Epithelial cell of esophagus (primary cell): ENCODE data around the gene PTGES3L.
"Not testable (repeated sequence)": the region's sequence is repeated elsewhere in the genome, so short reads cannot be mapped to it uniquely, and the experiment has no call there.

Experiments used
- DNase-seq: peaks from one replicate; pipeline ENCODE4 v3.0.0; 2010; ENCODE audit warnings: low read depth
- H3K4me3 ChIP-seq: 2 replicates; pipeline ENCODE4 v1.5.1; 2011; ENCODE audit warnings: mild to moderate bottlenecking, low read length, control low read depth
- TF ChIP-seq, protein P1 (sequence below): IDR thresholded peaks from 2 replicates; pipeline ENCODE4 v1.5.1; 2011; ENCODE audit warnings: low read depth, mild to moderate bottlenecking, low read length, control low read depth, inconsistent platforms; ENCODE audit not compliant: insufficient read depth; ENCODE audit errors: missing control alignments

Gene PTGES3L

DNA sequence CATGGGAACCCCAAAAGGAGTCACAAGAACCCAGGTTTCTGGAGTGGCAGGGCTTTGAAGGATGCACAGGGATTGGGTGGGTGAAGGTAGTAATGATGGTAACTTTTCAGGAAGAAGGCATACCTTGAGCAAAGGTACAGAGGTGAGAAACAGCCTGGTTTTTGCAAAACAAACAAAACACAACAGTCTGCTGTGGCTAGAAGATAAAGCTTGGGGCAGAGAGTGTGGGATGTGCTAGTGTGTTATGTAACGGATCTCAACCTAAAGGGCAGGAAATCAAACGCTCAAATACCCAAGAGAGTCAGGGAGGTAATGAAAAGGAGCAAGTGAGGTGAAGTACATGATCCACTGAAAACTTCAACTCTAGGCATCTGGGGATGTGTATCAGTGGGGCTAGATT is 4.6 kb downstream of the PTGES3L start:
- H3K4me3 ChIP-seq = no peak overlapping the region
- TF ChIP-seq, protein P1, sequence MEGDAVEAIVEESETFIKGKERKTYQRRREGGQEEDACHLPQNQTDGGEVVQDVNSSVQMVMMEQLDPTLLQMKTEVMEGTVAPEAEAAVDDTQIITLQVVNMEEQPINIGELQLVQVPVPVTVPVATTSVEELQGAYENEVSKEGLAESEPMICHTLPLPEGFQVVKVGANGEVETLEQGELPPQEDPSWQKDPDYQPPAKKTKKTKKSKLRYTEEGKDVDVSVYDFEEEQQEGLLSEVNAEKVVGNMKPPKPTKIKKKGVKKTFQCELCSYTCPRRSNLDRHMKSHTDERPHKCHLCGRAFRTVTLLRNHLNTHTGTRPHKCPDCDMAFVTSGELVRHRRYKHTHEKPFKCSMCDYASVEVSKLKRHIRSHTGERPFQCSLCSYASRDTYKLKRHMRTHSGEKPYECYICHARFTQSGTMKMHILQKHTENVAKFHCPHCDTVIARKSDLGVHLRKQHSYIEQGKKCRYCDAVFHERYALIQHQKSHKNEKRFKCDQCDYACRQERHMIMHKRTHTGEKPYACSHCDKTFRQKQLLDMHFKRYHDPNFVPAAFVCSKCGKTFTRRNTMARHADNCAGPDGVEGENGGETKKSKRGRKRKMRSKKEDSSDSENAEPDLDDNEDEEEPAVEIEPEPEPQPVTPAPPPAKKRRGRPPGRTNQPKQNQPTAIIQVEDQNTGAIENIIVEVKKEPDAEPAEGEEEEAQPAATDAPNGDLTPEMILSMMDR = no peak
- no peak for DNase-seq

DNA sequence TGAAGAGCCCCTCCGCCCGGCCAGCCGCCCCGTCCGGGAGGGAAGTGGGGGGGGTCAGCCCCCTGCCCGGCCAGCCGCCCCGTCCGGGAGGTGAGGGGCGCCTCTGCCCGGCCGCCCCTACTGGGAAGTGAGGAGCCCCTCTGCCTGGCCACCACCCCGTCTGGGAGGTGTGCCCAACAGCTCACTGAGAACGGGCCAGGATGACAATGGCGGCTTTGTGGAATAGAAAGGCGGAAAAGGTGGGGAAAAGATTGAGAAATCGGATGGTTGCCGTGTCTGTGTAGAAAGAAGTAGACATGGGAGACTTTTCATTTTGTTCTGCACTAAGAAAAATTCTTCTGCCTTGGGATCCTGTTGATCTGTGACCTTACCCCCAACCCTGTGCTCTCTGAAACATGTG is 6.6 kb downstream of the PTGES3L start:
- H3K4me3 ChIP-seq = not testable (repeated sequence)

DNA sequence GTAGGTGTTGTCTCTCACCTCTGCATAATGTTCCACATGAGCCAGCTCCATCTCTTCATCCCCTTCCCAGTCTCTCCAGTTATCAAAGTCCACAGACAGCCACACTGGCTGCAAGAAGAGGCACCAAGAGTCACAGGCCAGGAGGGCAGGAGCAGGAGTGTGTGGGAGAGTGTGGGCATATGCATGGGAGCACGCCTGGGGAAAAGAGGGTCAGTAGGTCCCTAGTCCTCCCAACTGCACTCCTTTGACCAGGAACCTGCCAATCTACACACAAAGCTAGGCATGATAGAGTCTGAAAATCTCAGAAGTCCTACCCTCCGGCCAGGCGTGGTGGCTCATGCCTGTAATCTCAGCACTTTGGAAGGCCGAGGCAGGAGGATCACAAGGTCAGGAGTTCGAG is 8.3 kb downstream of the PTGES3L start:
- TF ChIP-seq, protein P1 = no peak
- H3K4me3 ChIP-seq = no peak overlapping the region
- DNase-seq = no peak

More for the DNA sequence above, 6.6 kb downstream of the PTGES3L start:
- DNase-seq = not testable (repeated sequence)

DNA sequence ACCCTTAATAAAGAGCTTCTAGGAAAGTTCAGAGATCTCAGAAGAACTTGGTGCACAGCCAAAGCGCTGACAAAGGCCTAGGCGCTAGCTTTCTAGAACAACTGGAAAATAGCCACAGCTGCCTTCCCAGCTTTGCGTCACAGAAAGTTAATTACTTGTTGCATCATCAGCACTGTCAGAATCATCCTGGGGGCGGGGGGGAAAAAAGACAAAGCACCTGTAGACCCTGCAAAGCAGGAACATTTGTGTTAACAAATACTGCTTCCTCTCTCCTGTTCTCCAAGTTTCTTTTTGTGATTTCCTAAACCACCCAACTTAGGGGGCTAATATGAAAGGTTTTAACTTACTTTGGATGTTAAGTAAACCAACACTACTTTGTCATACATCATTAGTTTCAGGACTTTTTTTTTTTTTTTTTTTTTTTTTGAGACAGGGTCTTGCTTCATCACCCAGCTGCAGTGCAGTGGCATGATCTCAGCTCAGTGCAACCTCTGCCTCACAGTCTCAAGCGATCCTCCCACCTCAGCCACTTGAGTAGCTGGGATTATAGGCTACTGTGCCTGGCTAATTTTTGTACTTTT is 10.8 kb downstream of the PTGES3L start:
- no peak overlapping the region for H3K4me3 ChIP-seq
- DNase-seq = no peak
- TF ChIP-seq, protein P1 = no peak

DNA sequence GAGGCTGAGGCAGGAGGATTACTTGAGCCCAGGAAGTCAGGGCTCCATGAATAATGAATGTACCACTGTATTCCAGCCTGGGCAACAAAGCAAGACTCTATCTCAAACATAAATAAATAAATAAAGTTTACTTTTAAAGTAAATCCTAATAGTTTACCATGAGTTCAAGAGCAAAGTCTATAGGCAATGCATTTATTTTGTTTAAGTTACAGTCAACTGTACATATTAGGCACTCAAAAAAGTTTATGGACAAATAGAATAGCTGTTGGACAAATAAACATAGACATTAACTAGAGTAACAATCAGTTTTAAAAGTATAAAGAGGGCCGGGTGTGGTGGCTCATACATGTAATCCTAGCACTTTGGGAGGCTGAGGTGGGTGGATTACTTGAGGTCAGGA is 12.0 kb downstream of the PTGES3L start:
- no peak for DNase-seq
- TF ChIP-seq, protein P1 = no peak
- no peak overlapping the region for H3K4me3 ChIP-seq

DNA sequence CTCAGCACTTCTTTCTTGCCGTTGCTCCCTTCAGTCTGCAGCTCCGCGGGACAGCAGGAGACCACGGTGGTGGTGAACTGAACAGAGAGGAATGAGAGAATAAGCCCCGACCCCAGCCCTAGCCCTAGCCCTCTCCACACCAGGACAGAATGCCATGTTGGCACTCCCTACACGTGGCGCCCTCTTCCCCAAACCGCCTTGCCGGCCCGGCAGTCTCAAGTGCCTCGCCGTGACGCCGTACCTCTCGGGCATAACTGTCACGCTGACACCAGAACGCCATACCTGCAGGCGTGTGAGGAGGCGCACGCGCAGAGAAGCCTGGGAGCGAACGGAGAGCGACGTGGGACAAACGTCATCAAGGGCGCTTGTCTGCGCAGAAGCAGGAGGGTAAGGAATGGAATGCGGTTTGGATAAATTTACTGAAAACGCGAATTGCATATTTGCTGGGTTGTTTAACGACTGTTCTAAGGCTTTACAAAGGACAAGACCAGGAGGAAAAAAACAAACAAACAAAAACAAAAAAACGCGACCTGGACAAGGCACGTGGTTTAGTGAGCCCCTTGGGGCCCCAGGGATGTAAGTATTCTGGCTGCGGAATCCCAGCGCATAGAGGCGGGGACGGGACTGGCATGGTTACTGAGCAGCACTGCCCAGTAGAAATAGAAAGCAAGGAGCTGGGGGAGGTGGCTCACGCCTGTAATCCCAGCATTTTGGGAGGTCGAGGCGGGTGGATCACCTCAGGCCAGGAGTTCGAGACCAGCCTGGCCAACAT is 15.5 kb downstream of the PTGES3L start, which contains the start of gene AARSD1:
Gene AARSD1, minus strand, starts transcription at position 294 of the 772 bp plus-strand sequence. Its CDS starts 14 bp downstream, at position 280.
- peak within 1 kb of the TSS; percentile 87 for H3K4me3 ChIP-seq
- TF ChIP-seq, protein P1 = no peak
- DNase-seq = peak; percentile 97

- DNase-seq = no peak
- TF ChIP-seq, protein P1 = no peak
Measured at GRCh38 chr17:42953669-42954068, 26.2 kb downstream of the PTGES3L start.

More at GRCh38 chr17:42953669-42954068, 26.2 kb downstream of the PTGES3L start:
- no peak overlapping the region for H3K4me3 ChIP-seq
